ENCODE data around the gene TAC1. TPM values are rescaled to one million over a fixed set of nuclear protein-coding genes. Genes with fewer than 3 reads are reported as not detected.
"Not testable (repeated sequence)": the region's sequence is repeated elsewhere in the genome, so short reads cannot be mapped to it uniquely, and the experiment has no call there.

TAC1 gene
- not detected for total RNA-seq
- long read RNA-seq: 0 reads

DNA sequence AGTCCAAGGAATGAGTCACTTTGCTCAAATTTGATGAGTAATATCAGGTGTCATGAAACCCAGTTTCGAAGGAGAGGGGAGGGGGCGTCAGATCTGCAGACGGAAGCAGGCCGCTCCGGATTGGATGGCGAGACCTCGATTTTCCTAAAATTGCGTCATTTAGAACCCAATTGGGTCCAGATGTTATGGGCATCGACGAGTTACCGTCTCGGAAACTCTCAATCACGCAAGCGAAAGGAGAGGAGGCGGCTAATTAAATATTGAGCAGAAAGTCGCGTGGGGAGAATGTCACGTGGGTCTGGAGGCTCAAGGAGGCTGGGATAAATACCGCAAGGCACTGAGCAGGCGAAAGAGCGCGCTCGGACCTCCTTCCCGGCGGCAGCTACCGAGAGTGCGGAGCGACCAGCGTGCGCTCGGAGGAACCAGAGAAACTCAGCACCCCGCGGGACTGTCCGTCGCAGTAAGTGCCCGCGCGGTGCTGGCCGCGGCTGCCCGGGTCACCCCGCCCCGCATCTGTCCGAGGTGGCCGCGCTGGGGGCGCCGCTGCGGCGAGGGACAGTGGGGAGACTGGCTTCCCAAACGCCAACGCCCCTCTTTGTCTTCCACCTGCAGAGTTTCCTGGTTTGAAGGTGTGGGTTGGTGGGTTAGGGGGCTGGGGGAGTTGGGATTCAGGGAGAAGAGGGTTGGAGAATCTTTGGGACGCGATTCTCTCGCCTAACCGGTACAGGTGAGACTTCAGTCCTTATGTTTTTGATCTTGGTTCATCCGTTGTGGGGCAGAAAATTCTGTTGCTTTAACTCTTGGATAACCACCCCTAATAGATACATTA is at the start of gene TAC1:
TSS of gene TAC1 (plus strand) at position 351 of the 829 bp plus-strand sequence. CDS start 527 bp downstream, outside the sequence.
- intact Hi-C loops (cut with micrococcal nuclease): no loop called here
- DNase-seq (no peak), ATAC-seq (no peak)

GRCh38 chr7:97685952-97686351 is 45.9 kb upstream of the TAC1 start:
- intact Hi-C loops (cut with micrococcal nuclease): no loop called here
- DNase-seq (no peak), ATAC-seq (no peak)

DNA sequence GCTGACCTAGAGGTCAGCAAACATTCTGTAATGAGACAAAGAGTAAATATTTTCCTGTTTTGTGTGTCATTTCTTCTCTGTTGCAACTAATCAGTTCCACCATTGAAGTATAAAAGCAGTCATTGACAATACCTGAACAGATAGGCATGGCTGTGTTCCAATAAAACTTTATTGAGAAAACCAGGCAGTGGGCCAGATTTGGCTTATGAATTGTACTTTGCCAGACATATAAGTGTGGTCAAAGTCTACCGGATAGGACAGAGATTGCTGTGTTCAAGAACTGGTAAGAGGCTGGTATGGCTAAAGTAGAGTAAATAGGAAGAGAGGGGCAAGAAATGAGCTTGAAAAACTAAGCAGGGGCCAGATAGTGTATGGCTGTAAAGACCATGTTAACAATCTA is 38.3 kb upstream of the TAC1 start:
- ATAC-seq: no peak
- DNase-seq: no peak
- intact Hi-C loops (cut with micrococcal nuclease): no loop called here

- ATAC-seq: no peak
- DNase-seq: no peak
- intact Hi-C loops (cut with micrococcal nuclease): no loop called here
Measured at GRCh38 chr7:97694355-97694754, 37.5 kb upstream of the TAC1 start.

- ATAC-seq: no peak
- DNase-seq: no peak
- intact Hi-C loops (cut with micrococcal nuclease): no loop called here
Measured at GRCh38 chr7:97697396-97697795, 34.5 kb upstream of the TAC1 start.

- DNase-seq: no peak
- no peak for ATAC-seq
- intact Hi-C loops (cut with micrococcal nuclease): no loop called here
Measured at GRCh38 chr7:97722386-97722785, 9.5 kb upstream of the TAC1 start.

DNA sequence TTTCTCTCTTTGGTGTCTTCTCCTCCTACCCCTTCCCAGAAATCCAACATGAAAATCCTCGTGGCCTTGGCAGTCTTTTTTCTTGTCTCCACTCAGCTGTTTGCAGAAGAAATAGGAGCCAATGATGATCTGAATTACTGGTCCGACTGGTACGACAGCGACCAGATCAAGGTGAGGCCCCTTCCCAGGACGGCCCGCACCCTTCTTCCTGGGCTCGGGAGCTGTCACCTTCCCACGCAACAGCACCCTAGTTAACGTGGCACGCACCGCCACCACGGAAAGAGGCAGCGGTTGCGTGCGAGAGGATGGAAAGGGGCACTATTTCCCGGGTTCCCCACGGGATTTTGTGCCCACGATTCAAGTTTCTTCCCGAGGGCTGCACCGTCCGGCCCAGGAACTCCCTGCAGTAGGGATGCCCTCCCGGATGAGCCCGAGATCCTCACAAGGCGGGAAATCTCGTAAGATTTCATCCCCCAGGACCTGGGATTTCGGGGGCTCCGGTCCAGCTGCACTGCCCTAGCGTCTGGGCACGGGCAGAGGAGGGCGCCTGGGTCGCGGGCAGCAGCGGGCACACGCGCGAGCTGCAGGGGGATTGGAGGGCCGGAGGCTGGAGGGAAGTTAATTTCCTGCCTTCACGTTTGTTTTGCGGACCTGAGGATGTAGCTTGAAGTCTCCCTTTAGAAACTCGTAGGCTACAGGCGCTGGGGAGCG is 834 bp downstream of the TAC1 start:
- ATAC-seq: no peak
- no peak for DNase-seq
- intact Hi-C loops (cut with micrococcal nuclease): no loop called here

- DNase-seq (no peak), ATAC-seq (no peak)
- intact Hi-C loops (cut with micrococcal nuclease): no loop called here
Measured at GRCh38 chr7:97733276-97734161, 1.6 kb downstream of the TAC1 start.

DNA sequence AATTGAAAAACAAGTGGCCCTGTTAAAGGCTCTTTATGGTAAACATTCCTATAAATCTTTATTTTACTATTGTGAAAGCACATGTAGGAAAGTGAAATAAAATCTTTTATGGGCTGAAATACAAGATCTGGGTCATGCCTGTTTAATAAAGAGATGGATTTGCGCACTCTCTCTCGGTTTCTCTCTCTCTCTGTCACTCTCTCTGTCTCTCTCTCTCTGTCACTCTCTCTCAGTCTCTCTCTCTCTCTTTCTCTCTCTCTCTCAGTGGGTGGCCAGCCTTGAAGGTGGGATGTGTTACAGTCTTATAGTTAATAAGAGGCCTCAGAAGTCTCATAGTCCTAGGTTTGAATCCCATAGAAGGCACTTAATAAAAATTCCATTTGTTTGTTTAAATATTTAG is 2.4 kb downstream of the TAC1 start:
- DNase-seq: no peak
- intact Hi-C loops (cut with micrococcal nuclease): no loop called here
- ATAC-seq: no peak

- ATAC-seq (no peak), DNase-seq (no peak)
- intact Hi-C loops (cut with micrococcal nuclease): no loop called here
Measured at GRCh38 chr7:97735075-97735474, 3.2 kb downstream of the TAC1 start.

GRCh38 chr7:97748482-97748881 is 16.6 kb downstream of the TAC1 start:
- intact Hi-C loops (cut with micrococcal nuclease): no loop called here
- no peak for ATAC-seq
- no peak for DNase-seq

- no peak for DNase-seq
- intact Hi-C loops (cut with micrococcal nuclease): no loop called here
- no peak for ATAC-seq
Measured at GRCh38 chr7:97751566-97751965, 19.7 kb downstream of the TAC1 start.

DNA sequence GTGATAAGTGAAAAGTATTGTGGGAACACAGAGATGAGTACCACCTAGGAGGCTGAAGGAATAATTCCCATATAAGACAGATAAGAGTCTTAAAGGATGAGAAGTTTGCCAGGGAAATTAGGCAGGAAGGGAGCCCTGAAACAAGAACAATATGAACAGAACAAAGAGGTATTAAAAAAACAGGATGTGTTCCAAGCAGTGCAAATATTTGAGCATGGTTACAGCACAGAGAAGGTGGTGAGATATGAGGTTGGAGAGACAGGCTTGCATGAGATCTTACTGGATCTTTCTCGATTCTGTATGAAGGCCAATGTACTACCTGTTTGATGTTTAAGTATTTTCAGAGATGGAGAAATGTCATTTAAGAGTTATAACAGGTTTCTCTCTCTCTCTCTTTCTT is 20.3 kb downstream of the TAC1 start:
- intact Hi-C loops (cut with micrococcal nuclease): no loop called here

GRCh38 chr7:97757824-97758223 is 25.9 kb downstream of the TAC1 start:
- ATAC-seq (no peak), DNase-seq (no peak)
- intact Hi-C loops (cut with micrococcal nuclease): no loop called here

More for the DNA sequence above, 20.3 kb downstream of the TAC1 start:
- no peak for ATAC-seq
- no peak for DNase-seq

DNA sequence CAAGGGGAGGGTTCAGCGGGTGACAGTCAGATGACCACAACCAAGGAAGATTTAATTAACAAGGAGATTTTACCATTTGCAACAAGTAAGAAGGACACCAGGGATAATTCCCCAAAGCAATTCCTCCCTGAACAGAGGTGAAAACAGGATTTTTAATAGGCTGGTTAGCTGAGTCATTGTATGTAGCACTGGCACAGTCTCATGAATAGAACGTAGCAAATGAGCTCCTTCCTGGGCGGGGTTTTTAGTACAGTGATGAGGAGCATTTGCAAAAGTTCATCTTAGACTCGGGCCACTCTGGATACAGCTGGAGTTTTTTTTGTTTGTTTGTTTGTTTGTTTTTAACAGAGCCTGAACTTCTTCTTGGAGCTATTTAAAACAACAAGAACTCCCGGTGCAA is 39.0 kb downstream of the TAC1 start:
- no peak for ATAC-seq
- DNase-seq: no peak
- intact Hi-C loops (cut with micrococcal nuclease): no loop called here

DNA sequence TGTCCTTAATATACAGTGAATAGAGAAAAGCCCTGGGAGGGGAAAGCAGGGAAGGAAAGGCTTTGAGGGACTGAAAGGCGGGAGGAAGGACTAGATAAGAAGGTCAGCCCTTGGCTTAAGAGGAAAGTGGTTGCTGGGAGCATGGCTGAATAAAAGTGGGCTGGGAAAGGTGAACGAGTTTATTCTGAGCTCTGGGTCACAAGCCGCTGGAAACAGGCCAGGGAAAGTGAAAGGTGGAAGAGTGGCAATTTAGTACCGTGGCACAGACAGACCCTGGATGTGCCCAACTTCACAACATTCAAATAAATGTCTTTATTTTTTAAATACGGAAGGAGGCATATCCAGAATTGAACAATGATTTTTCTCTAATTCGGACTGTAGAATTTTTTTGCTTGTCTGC is 39.7 kb downstream of the TAC1 start:
- ATAC-seq (no peak), DNase-seq (no peak)
- intact Hi-C loops (cut with micrococcal nuclease): no loop called here

GRCh38 chr7:97772045-97772901 is 40.4 kb downstream of the TAC1 start:
- intact Hi-C loops (cut with micrococcal nuclease): no loop called here
- ATAC-seq (no peak), DNase-seq (no peak)

- ATAC-seq; DNase-seq; intact Hi-C loops (cut with micrococcal nuclease): not testable (repeated sequence)
Measured at GRCh38 chr7:97786398-97786797, 54.5 kb downstream of the TAC1 start.
